Suprapubic skin (tissue), 4 donors: ENCODE measurements around the gene AADACL2. TPM values are rescaled to one million over a fixed set of nuclear protein-coding genes. Genes with fewer than 3 reads are reported as not detected.
A peak's percentile ranks its signal among the peaks of the same experiment; 100 is the strongest.
"Not testable (repeated sequence)": the region's sequence is repeated elsewhere in the genome, so short reads cannot be mapped to it uniquely, and the experiment has no call there.

Experiments
- DNase-seq, 2 donors: peaks; one replicate each; pipeline ENCODE4 v3.0.0-alpha.2; 2019; ENCODE audit warnings: low spot score in 2 of 2
- H3K27ac ChIP-seq: fragments of 200-600 bp; sonication (generic); one replicate; pipeline ENCODE4 v1.5.1; 2019
- H3K27me3 ChIP-seq: fragments of 200-600 bp; sonication (generic); one replicate; pipeline ENCODE4 v1.5.1; 2019
- H3K36me3 ChIP-seq: fragments of 200-600 bp; sonication (generic); one replicate; pipeline ENCODE4 v1.5.1; 2019
- H3K4me1 ChIP-seq: fragments of 200-600 bp; sonication (generic); one replicate; pipeline ENCODE4 v1.5.1; 2019
- H3K4me3 ChIP-seq: fragments of 200-600 bp; sonication (generic); one replicate; pipeline ENCODE4 v1.5.1; 2019; ENCODE audit warnings: mild to moderate bottlenecking
- H3K9me3 ChIP-seq: fragments of 200-600 bp; sonication (generic); one replicate; pipeline ENCODE4 v1.5.1; 2019
- CTCF ChIP-seq, 2 donors: fragments of 200-600 bp in 1 of 2; fragments of 450-650 bp in 1 of 2; sonication (generic) in 1 of 2; IDR thresholded peaks; one replicate each; pipeline ENCODE4 v1.5.1; 2016 to 2019; ENCODE audit warnings: antibody characterized with exemption in 2 of 2, mild to moderate bottlenecking in 1 of 2, moderate library complexity in 1 of 2
- EP300 ChIP-seq: sonication (generic); formaldehyde crosslinking; IDR thresholded peaks from one replicate; pipeline ENCODE4 v1.6.1; 2017; ENCODE audit warnings: antibody characterized with exemption
- POLR2A ChIP-seq, 2 donors: fragments of 450-650 bp; IDR thresholded peaks; one replicate each; pipeline ENCODE4 v1.6.1; 2017; ENCODE audit warnings: antibody characterized with exemption in 2 of 2, mild to moderate bottlenecking in 2 of 2, moderate library complexity in 2 of 2
- POLR2AphosphoS5 ChIP-seq, 3 donors: sonication (generic); formaldehyde crosslinking; IDR thresholded peaks; one replicate each; pipeline ENCODE4 v1.6.1; 2017; ENCODE audit warnings: antibody characterized with exemption in 3 of 3
- WGBS: methylation state at CpG from one replicate; pipeline ENCODE4 v1.1.5; 2018; 5-methylcytosine and 5-hydroxymethylcytosine counted together
- total RNA-seq, 4 donors: library from RNA; depleted of rRNA; stranded (reverse); fragments of >200 nt; gene quantifications; one replicate each; pipeline ENCODE4 v1.1.0, GENCODE V29; 2016

Gene AADACL2
- total RNA-seq, 4 donors from 2014 or later = 23.9 to 73.3 (median 49.6) TPM

- no peak overlapping the region for H3K4me3 ChIP-seq
- DNase-seq = no peak
- H3K9me3 ChIP-seq = no peaks in the 10 kb centered on the region
- TF ChIP-seq EP300 (no peak), CTCF (IDR thresholded peaks at IDR 0.05) (no peak), POLR2A (IDR thresholded peaks at IDR 0.05) (no peak), POLR2AphosphoS5 (IDR thresholded peaks at IDR 0.05) (no peak)
- H3K36me3 ChIP-seq = no peaks in the 10 kb centered on the region
- H3K27ac ChIP-seq = no peak overlapping the region
- H3K27me3 ChIP-seq = no peaks in the 10 kb centered on the region
- WGBS = 55% methylated on average over 4 of the region's 4 CpGs
- H3K4me1 ChIP-seq = no peaks in the 10 kb centered on the region
Measured at GRCh38 chr3:151743855-151744254, 10.1 kb downstream of the AADACL2 start.

- Histone ChIP-seq H3K4me3 (no peak overlapping the region), H3K36me3 (no peaks in the 10 kb centered on the region), H3K27ac (no peak overlapping the region), H3K9me3 (no peaks in the 10 kb centered on the region), H3K27me3 (no peaks in the 10 kb centered on the region), H3K4me1 (peaks cover 3% of the 10 kb centered on the region)
- no peak for TF ChIP-seq POLR2AphosphoS5 (IDR thresholded peaks at IDR 0.05)
- DNase-seq = no peak
- 69% methylated on average over 6 of the region's 6 CpGs for WGBS
Measured at GRCh38 chr3:151750181-151750580, 16.5 kb downstream of the AADACL2 start.

- H3K27me3 ChIP-seq = no peaks in the 10 kb centered on the region
- no peaks in the 10 kb centered on the region for H3K36me3 ChIP-seq
- peaks cover 3% of the 10 kb centered on the region for H3K4me1 ChIP-seq
- no peak overlapping the region for H3K4me3 ChIP-seq
- WGBS = 73% methylated on average over 2 of the region's 2 CpGs
- TF ChIP-seq POLR2AphosphoS5 (IDR thresholded peaks at IDR 0.05) (no peak), POLR2A (IDR thresholded peaks at IDR 0.05) (no peak), EP300 (no peak), CTCF (IDR thresholded peaks at IDR 0.05) (no peak)
- H3K27ac ChIP-seq = no peak overlapping the region
- no peaks in the 10 kb centered on the region for H3K9me3 ChIP-seq
- no peak for DNase-seq
Measured at GRCh38 chr3:151750678-151751077, 17.0 kb downstream of the AADACL2 start.

GRCh38 chr3:151751161-151751560 lies 17.4 kb downstream of the AADACL2 start:
- no peak overlapping the region for H3K27ac ChIP-seq
- no peak for DNase-seq
- 15% methylated on average over 1 of the region's 1 CpG for WGBS

GRCh38 chr3:151753846-151754245 lies 20.1 kb downstream of the AADACL2 start:
- Histone ChIP-seq H3K4me3 (no peak overlapping the region), H3K4me1 (peaks cover 3% of the 10 kb centered on the region), H3K36me3 (no peaks in the 10 kb centered on the region), H3K27ac (no peak overlapping the region), H3K27me3 (no peaks in the 10 kb centered on the region), H3K9me3 (no peaks in the 10 kb centered on the region)
- WGBS = 96% methylated on average over 4 of the region's 4 CpGs
- no peak for DNase-seq
- TF ChIP-seq CTCF (IDR thresholded peaks at IDR 0.05) = no peak
- no peak for TF ChIP-seq POLR2A (IDR thresholded peaks at IDR 0.05)
- no peak for TF ChIP-seq POLR2AphosphoS5 (IDR thresholded peaks at IDR 0.05)
- TF ChIP-seq EP300 = no peak

More at GRCh38 chr3:151751161-151751560, 17.4 kb downstream of the AADACL2 start:
- no peaks in the 10 kb centered on the region for H3K9me3 ChIP-seq
- no peaks in the 10 kb centered on the region for H3K36me3 ChIP-seq
- H3K4me1 ChIP-seq = peaks cover 3% of the 10 kb centered on the region
- no peak overlapping the region for H3K4me3 ChIP-seq
- no peaks in the 10 kb centered on the region for H3K27me3 ChIP-seq
- TF ChIP-seq EP300 (no peak), CTCF (IDR thresholded peaks at IDR 0.05) (no peak), POLR2A (IDR thresholded peaks at IDR 0.05) (no peak), POLR2AphosphoS5 (IDR thresholded peaks at IDR 0.05) (peak in 2 of 3 donors; percentile 44 to 71)

- no peaks in the 10 kb centered on the region for H3K4me1 ChIP-seq
- no peak for TF ChIP-seq POLR2A (IDR thresholded peaks at IDR 0.05)
- TF ChIP-seq POLR2AphosphoS5 (IDR thresholded peaks at IDR 0.05) = no peak
- no peak for TF ChIP-seq CTCF (IDR thresholded peaks at IDR 0.05)
- TF ChIP-seq EP300 = no peak
- 94% methylated on average over 1 of the region's 1 CpG for WGBS
- H3K27ac ChIP-seq = no peak overlapping the region
- no peaks in the 10 kb centered on the region for H3K9me3 ChIP-seq
- H3K4me3 ChIP-seq = no peak overlapping the region
- H3K36me3 ChIP-seq = no peaks in the 10 kb centered on the region
- no peaks in the 10 kb centered on the region for H3K27me3 ChIP-seq
- no peak for DNase-seq
Measured at GRCh38 chr3:151761581-151761980, 27.9 kb downstream of the AADACL2 start.

GRCh38 chr3:151764699-151765098 lies 31.0 kb downstream of the AADACL2 start:
- H3K36me3 ChIP-seq, H3K27me3 ChIP-seq, H3K4me3 ChIP-seq, H3K9me3 ChIP-seq, DNase-seq, H3K4me1 ChIP-seq, H3K27ac ChIP-seq: not testable (repeated sequence)
- 91% methylated on average over 1 of the region's 1 CpG for WGBS
